Coronary artery (tissue), 2 donors: ENCODE data around the gene KCNH6.

Source experiments
- DNase-seq: peaks from one replicate; pipeline ENCODE4 v3.0.0-alpha.2; 2017; ENCODE audit warnings: low spot score
- H3K27ac ChIP-seq, 2 donors: fragments of 200-600 bp; sonication (generic); one replicate each; pipeline ENCODE4 v1.5.1; 2016 to 2019
- H3K4me3 ChIP-seq: fragments of 200-600 bp; sonication (generic); 2 replicates; pipeline ENCODE4 v1.5.1; 2016; ENCODE audit warnings: mild to moderate bottlenecking, moderate library complexity
- CTCF ChIP-seq: fragments of 200-600 bp; sonication (generic); IDR thresholded peaks from one replicate; pipeline ENCODE4 v1.5.1; 2019; ENCODE audit warnings: antibody characterized with exemption

The KCNH6 gene

DNA sequence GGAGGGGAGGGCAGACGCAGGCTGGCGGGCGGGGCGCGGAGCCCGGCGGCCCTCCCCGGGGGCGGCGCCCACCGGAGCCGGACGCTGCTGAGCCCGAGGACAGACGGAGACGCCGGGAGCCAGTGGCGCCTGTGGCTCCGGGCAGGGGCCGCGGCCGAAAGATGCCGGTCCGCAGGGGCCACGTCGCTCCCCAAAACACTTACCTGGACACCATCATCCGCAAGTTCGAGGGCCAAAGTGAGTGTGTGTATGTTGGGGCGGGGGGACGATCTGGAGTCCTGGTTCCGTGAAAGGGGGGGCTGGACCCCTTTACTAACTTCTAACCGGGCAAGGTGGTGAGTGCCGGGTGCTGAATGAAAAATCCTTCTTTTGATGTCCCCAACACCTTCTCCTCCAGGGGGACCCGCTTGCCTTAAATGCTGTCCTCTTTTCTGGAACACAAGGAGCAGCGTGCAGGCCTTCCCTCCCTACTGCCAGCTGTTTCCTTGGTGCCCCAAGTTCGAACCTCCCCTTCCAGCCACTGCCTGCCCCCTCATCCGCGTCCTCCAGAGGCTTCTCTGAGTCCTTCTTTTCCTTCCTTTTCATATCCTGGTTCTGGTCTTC is at the start of gene KCNH6:
Gene KCNH6, plus strand, starts transcription at position 106 of the 603 bp plus-strand sequence. Its CDS starts 56 bp downstream, at position 162.
- no peak for TF ChIP-seq CTCF
- H3K27ac ChIP-seq: no peak within 1 kb of the TSS
- DNase-seq: no peak
- peak within 1 kb of the TSS; percentile 53 for H3K4me3 ChIP-seq

DNA sequence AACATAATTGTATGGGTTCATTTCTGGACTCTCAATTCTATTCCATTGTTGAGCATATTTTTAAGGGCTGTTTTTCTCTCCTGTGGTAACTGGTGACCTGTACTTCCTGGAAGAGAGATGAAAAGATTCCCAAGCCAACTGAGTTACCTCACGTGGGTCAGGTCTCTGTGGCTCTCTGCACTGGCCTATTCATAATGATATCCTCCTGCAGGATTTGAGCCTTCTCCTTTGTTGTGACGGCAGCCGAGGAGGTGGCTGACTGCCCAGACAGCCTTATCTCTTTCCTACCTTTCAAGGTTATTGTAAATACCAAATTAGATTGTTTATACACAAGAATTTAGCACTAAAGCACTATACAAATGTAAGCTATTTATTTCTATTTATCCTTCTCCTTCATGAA is 49.0 kb upstream of the KCNH6 start:
- Histone ChIP-seq H3K4me3 (no peak overlapping the region), H3K27ac (no peak overlapping the region)
- no peak for TF ChIP-seq CTCF
- no peak for DNase-seq

- Histone ChIP-seq H3K27ac (peak overlapping the region in 1 of 2 donors; percentile 1), H3K4me3 (no peak overlapping the region)
- no peak for DNase-seq
- TF ChIP-seq CTCF: no peak
These were observed 48.3 kb upstream of the KCNH6 start for GRCh38 chr17:63474586-63475460.

- no peak for TF ChIP-seq CTCF
- Histone ChIP-seq H3K4me3 (peak overlapping the region; percentile 72), H3K27ac (no peak overlapping the region)
- DNase-seq: no peak
These were observed 47.4 kb upstream of the KCNH6 start for GRCh38 chr17:63475491-63476412.

DNA sequence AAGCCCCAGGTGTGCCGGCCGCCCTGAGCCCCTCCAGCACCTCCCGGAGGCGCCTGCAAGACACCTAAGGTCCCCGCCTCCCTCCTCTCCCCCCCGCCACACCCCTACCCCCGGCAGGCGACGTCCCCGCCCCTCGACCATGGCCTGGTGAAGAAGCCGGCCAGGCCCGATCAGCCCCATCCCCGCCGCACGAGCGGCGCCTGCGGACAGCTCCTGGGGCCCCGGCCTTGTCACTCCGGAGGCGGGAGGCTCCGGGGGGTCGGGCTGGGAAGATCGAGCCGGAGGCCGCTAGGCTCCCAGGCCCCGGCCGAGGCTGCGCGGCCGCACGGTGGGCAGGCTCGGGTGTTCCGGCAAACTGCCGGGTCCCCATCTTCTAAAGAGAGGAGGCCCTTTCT is 46.7 kb upstream of the KCNH6 start:
- H3K4me3 ChIP-seq: peak overlapping the region; percentile 72
- no peak for DNase-seq
- no peak overlapping the region for H3K27ac ChIP-seq
- no peak for TF ChIP-seq CTCF

DNA sequence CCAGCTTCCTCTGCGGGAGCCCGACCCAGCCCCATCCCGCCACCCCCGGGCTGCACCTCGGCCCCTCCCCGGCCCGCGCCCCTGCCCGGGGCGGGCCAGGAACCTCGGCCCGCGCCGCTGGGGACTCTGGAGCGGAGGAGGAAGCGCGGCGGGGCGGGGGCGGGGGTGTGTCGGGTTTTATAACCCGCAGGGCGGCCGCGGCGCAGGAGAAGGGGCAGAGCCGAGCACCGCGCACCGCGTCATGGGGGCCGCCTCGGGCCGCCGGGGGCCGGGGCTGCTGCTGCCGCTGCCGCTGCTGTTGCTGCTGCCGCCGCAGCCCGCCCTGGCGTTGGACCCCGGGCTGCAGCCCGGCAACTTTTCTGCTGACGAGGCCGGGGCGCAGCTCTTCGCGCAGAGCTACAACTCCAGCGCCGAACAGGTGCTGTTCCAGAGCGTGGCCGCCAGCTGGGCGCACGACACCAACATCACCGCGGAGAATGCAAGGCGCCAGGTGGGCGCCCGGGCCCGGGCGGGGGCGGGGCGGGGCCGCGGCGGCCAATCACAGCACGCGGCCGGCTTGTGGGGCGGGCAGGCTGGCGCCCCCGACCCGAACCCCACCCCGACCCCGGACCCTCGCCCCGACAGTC is 46.2 kb upstream of the KCNH6 start, which contains the start of gene ACE:
Gene ACE, plus strand, starts transcription at position 208 of the 626 bp plus-strand sequence. Its CDS starts 34 bp downstream, at position 242.
- peak within 1 kb of the TSS; percentile 72 for H3K4me3 ChIP-seq
- no peak for DNase-seq
- TF ChIP-seq CTCF: no peak
- H3K27ac ChIP-seq: no peak within 1 kb of the TSS
